Esophagus squamous epithelium (tissue), 5 donors: ENCODE results near the gene NLK. TPM values are rescaled to one million over a fixed set of nuclear protein-coding genes. Genes with fewer than 3 reads are reported as not detected.
A peak's percentile ranks its signal among the peaks of the same experiment; 100 is the strongest.

Experiments
- DNase-seq: peaks from one replicate; lab custom pipeline; 2025; lab: John Stamatoyannopoulos, UW
- H3K27ac ChIP-seq, 4 donors: fragments of 200-600 bp; sonication (generic); one replicate each; pipeline ENCODE4 v1.5.1; 2016 to 2019; ENCODE audit warnings: mild to moderate bottlenecking in 1 of 4
- H3K27me3 ChIP-seq, 4 donors: fragments of 200-600 bp; sonication (generic); 1 replicate in 3 of 4; 2 replicates in 1 of 4; pipeline versions ENCODE4 v1.5.1 to v1.6.0; 2017 to 2021; ENCODE audit warnings: antibody characterized with exemption in 1 of 4
- H3K36me3 ChIP-seq, 3 donors: fragments of 200-600 bp; sonication (generic); one replicate each; pipeline ENCODE4 v1.5.1; 2016 to 2019
- H3K4me1 ChIP-seq, 3 donors: fragments of 200-600 bp; sonication (generic); one replicate each; pipeline ENCODE4 v1.5.1; 2017 to 2019
- H3K4me3 ChIP-seq, 4 donors: fragments of 200-600 bp; sonication (generic); 1 replicate in 3 of 4; 2 replicates in 1 of 4; pipeline ENCODE4 v1.5.1; 2016 to 2019; ENCODE audit warnings: mild to moderate bottlenecking in 2 of 4, moderate library complexity in 1 of 4
- H3K9me3 ChIP-seq, 3 donors: fragments of 200-600 bp; sonication (generic); one replicate each; pipeline ENCODE4 v1.5.1; 2016 to 2019
- POLR2A ChIP-seq, 4 donors: fragments of 450-650 bp; IDR thresholded peaks; one replicate each; pipeline ENCODE4 v1.6.1; 2017; ENCODE audit warnings: antibody characterized with exemption in 4 of 4, mild to moderate bottlenecking in 4 of 4, moderate library complexity in 3 of 4
- whole genome bisulfite sequencing, 2 donors: methylation state at CpG; one replicate each; pipeline ENCODE4 v1.1.5; 2018; 5-methylcytosine and 5-hydroxymethylcytosine counted together
- intact Hi-C: fragments of 100-400 bp; cut with DNase I; formaldehyde crosslinking; loops from one replicate; pipeline ENCODE4 v1.15.0; 2022
- total RNA-seq, 4 donors: library from RNA; depleted of rRNA; stranded (reverse); fragments of >200 nt; gene quantifications; one replicate each; pipeline ENCODE4 v1.1.0, GENCODE V29; 2016
- TF ChIP-seq, protein P1 (sequence below), 6 experiments: fragments of 450-650 bp in 4 of 6; fragments of 200-600 bp in 2 of 6; sonication (generic) in 2 of 6; IDR thresholded peaks; one replicate each; pipeline ENCODE4 v1.5.1; 2016 to 2019; ENCODE audit warnings: antibody characterized with exemption in 6 of 6, mild to moderate bottlenecking in 4 of 6, moderate library complexity in 4 of 6
- donor health status: DM: yes; HTN: yes; CAD: no.

Gene NLK
- total RNA-seq, 4 donors from 2014 or later, result 7.5 to 14.0 (median 11.4) TPM

DNA sequence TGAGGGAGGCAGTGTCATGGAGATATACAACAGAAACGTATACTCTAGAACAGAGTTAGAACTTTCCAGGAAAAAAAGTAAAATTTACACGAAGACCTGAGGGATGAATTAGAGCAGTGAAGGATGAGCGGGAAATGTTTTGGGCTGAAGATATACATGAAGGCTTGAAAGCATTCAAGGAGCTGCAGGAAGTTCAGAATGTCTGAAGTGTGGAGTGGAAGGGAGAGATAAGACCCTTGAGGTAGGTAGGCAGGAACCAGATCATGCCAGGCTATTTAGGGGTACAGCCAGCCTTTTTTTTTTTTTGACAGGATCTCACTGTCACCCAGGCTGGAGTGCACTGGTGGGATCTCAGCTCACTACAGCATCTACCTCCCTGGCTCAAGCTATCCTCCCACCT, 3.2 kb upstream of the NLK start:
- Histone ChIP-seq H3K27ac (no peak overlapping the region), H3K4me3 (no peak overlapping the region), H3K27me3 (no peaks in the 10 kb centered on the region), H3K9me3 (no peaks in the 10 kb centered on the region), H3K36me3 (no peaks in the 10 kb centered on the region), H3K4me1 (peaks cover 1 to 28% (median 10%) of the 10 kb centered on the region in 3 donors)
- TF ChIP-seq POLR2A (IDR thresholded peaks at IDR 0.05), result no peak
- TF ChIP-seq, protein P1, sequence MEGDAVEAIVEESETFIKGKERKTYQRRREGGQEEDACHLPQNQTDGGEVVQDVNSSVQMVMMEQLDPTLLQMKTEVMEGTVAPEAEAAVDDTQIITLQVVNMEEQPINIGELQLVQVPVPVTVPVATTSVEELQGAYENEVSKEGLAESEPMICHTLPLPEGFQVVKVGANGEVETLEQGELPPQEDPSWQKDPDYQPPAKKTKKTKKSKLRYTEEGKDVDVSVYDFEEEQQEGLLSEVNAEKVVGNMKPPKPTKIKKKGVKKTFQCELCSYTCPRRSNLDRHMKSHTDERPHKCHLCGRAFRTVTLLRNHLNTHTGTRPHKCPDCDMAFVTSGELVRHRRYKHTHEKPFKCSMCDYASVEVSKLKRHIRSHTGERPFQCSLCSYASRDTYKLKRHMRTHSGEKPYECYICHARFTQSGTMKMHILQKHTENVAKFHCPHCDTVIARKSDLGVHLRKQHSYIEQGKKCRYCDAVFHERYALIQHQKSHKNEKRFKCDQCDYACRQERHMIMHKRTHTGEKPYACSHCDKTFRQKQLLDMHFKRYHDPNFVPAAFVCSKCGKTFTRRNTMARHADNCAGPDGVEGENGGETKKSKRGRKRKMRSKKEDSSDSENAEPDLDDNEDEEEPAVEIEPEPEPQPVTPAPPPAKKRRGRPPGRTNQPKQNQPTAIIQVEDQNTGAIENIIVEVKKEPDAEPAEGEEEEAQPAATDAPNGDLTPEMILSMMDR (IDR thresholded peaks at IDR 0.05), result no peak
- intact Hi-C loops, result no loop called here
- no peak for DNase-seq
- WGBS, 2 donors, result 55 to 65% methylated on average over 3 of the region's 3 CpGs

DNA sequence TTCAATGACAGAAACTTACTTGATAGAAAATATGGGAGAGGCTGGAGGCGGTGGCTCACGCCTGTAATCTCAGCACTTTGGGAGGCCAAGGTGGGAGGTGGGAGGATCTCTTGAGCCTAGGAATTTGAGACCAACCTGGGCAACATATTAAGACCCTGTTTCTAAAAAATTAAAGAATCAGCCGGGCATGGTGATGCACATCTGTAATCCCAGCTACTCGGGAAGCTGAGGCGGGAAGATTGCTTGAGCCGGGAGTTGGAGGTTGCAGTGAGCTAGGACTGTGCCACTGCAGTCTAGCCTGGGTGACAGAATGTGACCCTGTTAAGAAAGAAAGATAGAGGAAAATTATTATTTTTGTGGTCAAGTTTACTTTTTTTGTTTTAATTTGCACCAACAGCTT, 2.1 kb upstream of the NLK start:
- peak overlapping the region in 3 of 4 donors; percentile 96 to 98 (median 97) for H3K4me3 ChIP-seq

DNA sequence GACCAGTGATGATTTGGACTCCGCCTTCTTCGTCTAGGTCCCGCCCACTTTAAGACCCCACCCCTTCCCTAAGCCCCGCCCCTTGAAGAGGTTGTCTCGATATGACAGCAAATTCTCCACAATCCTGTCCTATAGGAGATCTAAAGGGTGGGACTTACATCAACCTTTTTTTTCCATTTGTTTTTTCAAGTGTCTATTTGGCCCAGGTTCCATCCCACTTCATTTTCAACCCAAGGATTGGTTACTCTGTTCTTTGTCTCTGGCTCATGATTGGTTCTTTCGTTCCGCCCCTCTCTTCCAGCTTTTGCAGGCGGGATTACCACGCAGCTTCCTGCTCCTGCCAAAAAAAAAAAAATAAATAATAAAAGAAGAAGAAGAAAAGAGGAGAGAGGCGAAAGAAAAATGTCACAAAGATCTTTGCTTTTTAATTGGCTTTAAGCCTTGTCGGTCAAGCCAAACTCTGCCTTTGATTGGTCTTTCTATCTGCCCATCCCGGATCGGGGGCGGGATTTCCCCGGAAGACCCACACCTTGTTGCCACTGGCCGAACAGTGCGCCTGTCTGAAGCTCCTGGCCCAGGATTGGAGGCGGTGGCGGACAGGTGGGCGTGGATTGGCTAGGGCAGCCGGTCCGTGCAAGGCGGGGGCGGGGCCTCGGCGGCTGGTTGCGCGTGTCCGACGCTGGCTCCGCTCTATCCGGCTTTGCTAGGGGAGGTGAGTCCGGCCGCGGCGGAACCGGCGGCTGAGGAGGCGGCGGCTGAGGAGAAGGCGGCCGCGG, 1.2 kb upstream of the NLK start:
- WGBS, 2 donors, result 2 to 3% methylated on average over 15 to 16 of the region's 43 CpGs
- DNase-seq, result peak; percentile 97
- intact Hi-C loops, result no loop called here
- Histone ChIP-seq H3K36me3 (no peaks in the 10 kb centered on the region), H3K27ac (peak overlapping the region; percentile 89 to 95 (median 93)), H3K4me3 (peak overlapping the region; percentile 96 to 98 (median 98)), H3K4me1 (peaks cover 5 to 44% (median 10%) of the 10 kb centered on the region in 3 donors), H3K9me3 (no peaks in the 10 kb centered on the region), H3K27me3 (no peaks in the 10 kb centered on the region)
- TF ChIP-seq, protein P1 (IDR thresholded peaks at IDR 0.05), result no peak
- TF ChIP-seq POLR2A (IDR thresholded peaks at IDR 0.05), result peak in 3 of 4 donors; percentile 46 to 91 (median 76)

More for the DNA sequence above, 2.1 kb upstream of the NLK start:
- H3K9me3 ChIP-seq, result no peaks in the 10 kb centered on the region
- WGBS, 2 donors, result 86 to 92% methylated on average over 6 of the region's 6 CpGs
- peaks cover 5 to 39% (median 10%) of the 10 kb centered on the region in 3 donors for H3K4me1 ChIP-seq
- H3K36me3 ChIP-seq, result no peaks in the 10 kb centered on the region
- no peaks in the 10 kb centered on the region for H3K27me3 ChIP-seq
- intact Hi-C loops, result no loop called here
- peak overlapping the region in 3 of 4 donors; percentile 19 to 93 (median 93) for H3K27ac ChIP-seq
- no peak for DNase-seq
- TF ChIP-seq, protein P1 (IDR thresholded peaks at IDR 0.05), result no peak
- no peak for TF ChIP-seq POLR2A (IDR thresholded peaks at IDR 0.05)

DNA sequence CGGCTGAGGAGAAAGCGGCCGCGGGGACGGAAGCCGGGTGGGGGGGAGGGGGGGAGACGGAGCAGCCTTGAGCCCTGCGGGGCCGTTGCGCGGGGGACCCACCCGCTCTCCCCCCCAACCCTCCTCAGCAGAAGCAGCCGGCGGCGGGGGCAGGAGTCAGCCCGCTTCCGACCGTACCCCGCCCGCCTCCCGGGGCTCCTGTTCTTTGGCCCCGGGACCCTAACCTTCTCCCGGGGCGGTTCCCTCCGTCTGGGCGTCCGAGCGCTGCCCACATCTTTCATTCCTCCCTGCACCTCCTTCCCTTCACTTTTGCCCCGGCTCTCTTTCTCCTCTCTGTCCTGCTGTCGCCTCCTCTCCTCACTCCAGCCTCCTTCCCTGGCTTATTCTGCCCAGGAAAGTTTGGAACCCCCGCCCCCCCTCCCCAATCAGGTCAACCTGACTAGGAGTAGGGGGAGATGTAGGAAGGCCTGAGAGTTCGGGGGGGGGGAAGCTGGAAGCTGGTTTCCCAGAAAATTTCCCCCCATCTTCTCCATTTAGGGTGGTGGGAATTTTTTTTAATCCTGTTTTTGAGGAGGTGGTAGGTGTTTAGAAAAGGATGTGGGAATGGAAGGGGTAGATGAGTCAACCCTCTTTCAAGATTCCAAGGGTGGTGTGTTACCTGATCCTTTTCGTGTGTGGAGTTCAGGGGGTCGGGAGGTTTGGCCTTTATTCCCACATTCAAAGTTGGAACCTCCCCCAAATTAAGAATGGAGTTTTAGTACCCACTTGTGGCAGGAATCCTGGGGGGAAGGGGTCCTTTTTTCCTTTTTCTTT, 427 bp upstream of the NLK start:
- 0 to 7% methylated on average over 14 to 17 of the region's 34 CpGs for WGBS, 2 donors
- H3K4me3 ChIP-seq, result peak overlapping the region; percentile 96 to 98 (median 98)

More for the DNA sequence above, 427 bp upstream of the NLK start:
- peaks cover 5 to 44% (median 10%) of the 10 kb centered on the region in 3 donors for H3K4me1 ChIP-seq
- H3K27me3 ChIP-seq, result no peaks in the 10 kb centered on the region
- H3K36me3 ChIP-seq, result no peaks in the 10 kb centered on the region
- intact Hi-C loops, result no loop called here
- no peaks in the 10 kb centered on the region for H3K9me3 ChIP-seq
- peak overlapping the region; percentile 89 to 95 (median 93) for H3K27ac ChIP-seq
- no peak for TF ChIP-seq POLR2A (IDR thresholded peaks at IDR 0.05)
- TF ChIP-seq, protein P1 (IDR thresholded peaks at IDR 0.05), result no peak
- DNase-seq, result no peak
